Stomach smooth muscle (tissue), 2 donors: ENCODE results near the gene TNFRSF11A.

ENCODE experiments used
- H3K27ac ChIP-seq: one replicate; pipeline ENCODE4 v1.7.0; 2013; ENCODE audit warnings: mild to moderate bottlenecking, low read length, inconsistent platforms
- H3K27me3 ChIP-seq, 2 donors: one replicate each; pipeline ENCODE4 v1.7.0; 2013; ENCODE audit warnings: low read length in 2 of 2; ENCODE audit not compliant: insufficient read depth in 2 of 2, control insufficient read depth in 1 of 2
- H3K36me3 ChIP-seq, 2 donors: one replicate each; pipeline ENCODE4 v1.7.0; 2013; ENCODE audit warnings: low read length in 2 of 2; ENCODE audit not compliant: control insufficient read depth in 2 of 2, insufficient read depth in 2 of 2
- H3K4me1 ChIP-seq: one replicate; pipeline ENCODE4 v1.7.0; 2013; ENCODE audit warnings: low read length; ENCODE audit not compliant: control insufficient read depth, insufficient read depth
- H3K4me3 ChIP-seq, 2 donors: one replicate each; pipeline ENCODE4 v1.7.0; 2013; ENCODE audit warnings: low read length in 2 of 2
- H3K9ac ChIP-seq, 2 donors: one replicate each; pipeline ENCODE4 v1.7.0; 2013; ENCODE audit warnings: low read length in 2 of 2, mild to moderate bottlenecking in 1 of 2
- H3K9me3 ChIP-seq, 2 donors: one replicate each; pipeline ENCODE4 v1.7.0; 2013; ENCODE audit warnings: low read length in 2 of 2; ENCODE audit not compliant: control insufficient read depth in 2 of 2
- donor health status: healthy.
- donor health status: Pancreatic carcinoma.

TNFRSF11A gene

DNA sequence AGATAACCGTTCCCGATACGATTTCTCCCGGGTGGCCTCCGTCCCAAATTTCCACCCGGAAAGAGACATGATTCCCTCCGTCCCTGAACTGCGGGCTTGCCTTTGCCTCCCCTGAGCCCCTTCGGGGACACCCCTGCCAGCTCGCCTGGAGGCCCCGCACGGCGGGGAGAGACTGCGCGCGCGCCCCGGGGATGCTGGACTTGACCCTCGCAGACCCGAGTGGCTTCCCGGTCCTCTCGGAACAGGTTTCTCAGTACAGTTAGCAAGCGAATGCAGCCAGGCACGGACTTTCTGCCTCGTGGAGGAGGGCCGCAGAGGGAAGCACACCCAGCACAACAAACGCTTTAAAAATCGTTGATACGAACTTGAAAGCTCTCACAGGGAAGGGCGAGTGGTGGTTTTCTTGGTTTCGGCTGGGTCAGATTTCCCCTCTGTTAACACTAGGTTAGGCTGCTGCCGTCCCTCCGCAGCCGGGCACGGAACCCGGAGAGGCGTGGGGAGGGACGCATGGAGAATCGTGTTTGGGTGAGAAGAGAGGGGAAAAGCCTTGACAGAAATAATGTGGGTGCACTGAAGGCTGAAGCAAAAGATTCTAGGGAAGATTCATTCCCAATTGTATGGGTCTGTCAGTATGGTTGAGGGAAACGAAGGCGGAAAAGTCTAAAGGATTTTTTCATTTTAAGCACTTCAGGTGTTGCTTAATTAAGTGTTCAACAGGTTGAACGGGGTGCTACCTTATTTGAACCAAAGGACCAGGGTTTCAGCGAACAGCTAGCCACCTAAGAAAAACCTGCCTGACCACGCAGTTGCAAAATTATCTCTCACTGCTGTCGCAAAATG, 916 bp downstream of the TNFRSF11A start:
- peak overlapping the region; percentile 51 to 71 for H3K4me3 ChIP-seq
- no peaks in the 10 kb centered on the region for H3K36me3 ChIP-seq
- no peak overlapping the region for H3K9ac ChIP-seq
- H3K27ac ChIP-seq, result no peak overlapping the region
- H3K9me3 ChIP-seq, result no peaks in the 10 kb centered on the region
- H3K27me3 ChIP-seq, result peaks cover 44 to 64% of the 10 kb centered on the region in 2 donors
- peaks cover 12% of the 10 kb centered on the region for H3K4me1 ChIP-seq

GRCh38 chr18:62326646-62327348, 1.7 kb downstream of the TNFRSF11A start:
- Histone ChIP-seq H3K9me3 (no peaks in the 10 kb centered on the region), H3K4me1 (peaks cover 12% of the 10 kb centered on the region), H3K9ac (no peak overlapping the region), H3K27me3 (peaks cover 47 to 69% of the 10 kb centered on the region in 2 donors), H3K27ac (no peak overlapping the region), H3K4me3 (no peak overlapping the region), H3K36me3 (no peaks in the 10 kb centered on the region)

DNA sequence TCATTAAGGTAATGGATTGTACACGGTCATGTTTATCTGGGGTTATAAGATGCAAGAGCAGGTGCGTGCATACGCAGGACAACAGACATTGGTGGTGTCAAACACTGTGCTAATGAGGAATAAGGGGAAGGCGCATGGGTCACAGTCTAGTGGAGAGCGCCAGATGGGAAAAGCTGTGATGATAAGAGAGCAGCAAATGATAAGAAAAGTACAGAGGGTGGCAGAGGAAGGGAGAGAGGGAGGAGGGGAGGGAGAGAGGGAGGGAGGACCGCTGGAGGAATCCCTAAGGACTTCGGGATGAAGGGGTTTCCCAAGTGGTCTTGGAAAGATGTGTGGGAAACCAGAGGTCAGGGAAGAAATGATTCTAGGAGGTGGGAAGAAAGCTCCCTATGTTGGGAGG, 2.9 kb downstream of the TNFRSF11A start:
- no peak overlapping the region for H3K4me3 ChIP-seq
- peaks cover 12% of the 10 kb centered on the region for H3K4me1 ChIP-seq
- H3K27me3 ChIP-seq, result peaks cover 49 to 78% of the 10 kb centered on the region in 2 donors
- no peak overlapping the region for H3K9ac ChIP-seq
- H3K27ac ChIP-seq, result no peak overlapping the region
- H3K36me3 ChIP-seq, result no peaks in the 10 kb centered on the region
- no peaks in the 10 kb centered on the region for H3K9me3 ChIP-seq

- Histone ChIP-seq H3K36me3 (no peaks in the 10 kb centered on the region), H3K4me3 (no peak overlapping the region), H3K9me3 (no peaks in the 10 kb centered on the region), H3K27me3 (peaks cover 48 to 74% of the 10 kb centered on the region in 2 donors), H3K9ac (no peak overlapping the region), H3K4me1 (peaks cover 12% of the 10 kb centered on the region), H3K27ac (no peak overlapping the region)
Measured at GRCh38 chr18:62328586-62329525, 3.7 kb downstream of the TNFRSF11A start.

DNA sequence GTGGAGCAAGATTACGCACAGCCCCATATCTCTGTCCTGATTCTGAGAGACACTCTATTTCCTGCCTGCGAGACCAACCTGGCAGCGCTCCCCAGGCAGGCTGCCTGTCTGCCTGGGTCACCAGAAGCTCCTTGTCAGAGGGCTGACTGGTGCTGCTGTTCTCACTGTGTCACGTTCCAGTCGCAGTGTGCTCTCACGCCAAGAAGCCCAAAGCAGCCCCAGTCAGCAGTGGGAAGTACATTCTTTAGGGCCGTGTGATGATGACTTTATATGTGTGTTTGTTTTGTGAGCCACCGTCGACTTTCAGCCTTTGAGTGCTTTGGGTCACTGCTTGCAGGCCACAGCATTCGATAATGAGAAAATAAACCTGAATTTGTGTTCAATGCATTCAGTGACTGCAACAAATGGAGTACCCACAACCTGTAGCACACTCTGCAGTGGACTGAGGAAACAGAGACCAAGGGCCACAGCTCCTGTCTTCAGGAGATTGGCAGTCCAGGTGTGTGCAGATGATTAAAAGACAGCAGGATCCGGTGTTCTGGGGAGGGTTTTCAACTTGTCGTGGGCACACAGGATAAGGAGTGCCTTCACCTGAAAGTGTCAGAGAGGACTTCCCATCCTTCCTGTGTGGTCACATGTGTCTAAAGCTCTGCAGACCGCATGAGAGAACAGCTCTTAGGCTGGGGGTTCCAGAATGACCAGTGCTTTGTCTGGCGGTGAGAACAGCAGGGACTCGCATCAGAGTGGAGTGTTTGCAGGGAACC, 4.8 kb downstream of the TNFRSF11A start:
- H3K9ac ChIP-seq, result no peak overlapping the region
- H3K36me3 ChIP-seq, result no peaks in the 10 kb centered on the region
- peaks cover 44 to 64% of the 10 kb centered on the region in 2 donors for H3K27me3 ChIP-seq
- no peaks in the 10 kb centered on the region for H3K9me3 ChIP-seq
- peaks cover 12% of the 10 kb centered on the region for H3K4me1 ChIP-seq
- no peak overlapping the region for H3K27ac ChIP-seq
- no peak overlapping the region for H3K4me3 ChIP-seq

GRCh38 chr18:62330650-62331049, 5.5 kb downstream of the TNFRSF11A start:
- Histone ChIP-seq H3K9me3 (no peaks in the 10 kb centered on the region), H3K9ac (no peak overlapping the region), H3K36me3 (no peaks in the 10 kb centered on the region), H3K27ac (no peak overlapping the region), H3K4me3 (no peak overlapping the region), H3K27me3 (peaks cover 42 to 59% of the 10 kb centered on the region in 2 donors), H3K4me1 (peaks cover 8% of the 10 kb centered on the region)

DNA sequence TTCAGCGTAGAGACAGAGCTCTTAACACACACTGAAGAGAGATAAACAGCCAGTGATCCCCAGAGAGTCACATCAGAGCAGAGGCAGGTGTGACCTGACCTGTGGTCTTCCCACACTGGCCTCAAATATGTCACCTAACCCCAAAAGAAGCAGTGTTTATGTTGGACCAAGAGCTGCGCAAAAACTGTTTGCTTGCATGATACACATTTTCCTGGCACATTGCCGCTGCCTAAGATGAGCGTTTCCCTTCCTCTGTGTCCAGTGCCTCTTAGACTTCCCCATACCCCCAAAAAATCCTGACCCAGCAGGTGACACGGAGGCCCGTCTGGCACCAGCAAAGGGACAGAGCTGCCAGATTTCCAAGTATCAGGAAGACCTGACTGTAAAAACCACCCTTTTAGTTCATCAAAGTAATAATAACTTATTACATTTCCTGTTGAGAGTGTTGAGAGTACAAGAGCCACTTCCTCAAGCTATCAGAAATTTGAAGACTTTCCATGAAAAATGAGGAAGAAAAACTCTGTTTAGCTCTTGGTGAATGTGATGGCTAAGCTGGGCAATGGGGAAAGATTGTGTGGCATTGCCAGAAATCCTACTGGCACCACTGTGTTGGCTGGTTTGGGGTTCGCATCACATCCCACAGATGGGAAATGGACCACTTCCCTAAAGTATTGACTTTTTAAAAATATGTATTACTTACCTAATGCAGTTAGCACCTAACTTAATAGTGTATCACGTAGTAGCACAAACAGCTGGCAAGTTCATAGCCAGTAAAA, 6.7 kb downstream of the TNFRSF11A start:
- H3K36me3 ChIP-seq, result no peaks in the 10 kb centered on the region
- H3K9ac ChIP-seq, result no peak overlapping the region
- H3K4me3 ChIP-seq, result no peak overlapping the region
- H3K9me3 ChIP-seq, result no peaks in the 10 kb centered on the region
- H3K27me3 ChIP-seq, result peaks cover 31 to 48% of the 10 kb centered on the region in 2 donors
- no peaks in the 10 kb centered on the region for H3K4me1 ChIP-seq
- no peak overlapping the region for H3K27ac ChIP-seq

DNA sequence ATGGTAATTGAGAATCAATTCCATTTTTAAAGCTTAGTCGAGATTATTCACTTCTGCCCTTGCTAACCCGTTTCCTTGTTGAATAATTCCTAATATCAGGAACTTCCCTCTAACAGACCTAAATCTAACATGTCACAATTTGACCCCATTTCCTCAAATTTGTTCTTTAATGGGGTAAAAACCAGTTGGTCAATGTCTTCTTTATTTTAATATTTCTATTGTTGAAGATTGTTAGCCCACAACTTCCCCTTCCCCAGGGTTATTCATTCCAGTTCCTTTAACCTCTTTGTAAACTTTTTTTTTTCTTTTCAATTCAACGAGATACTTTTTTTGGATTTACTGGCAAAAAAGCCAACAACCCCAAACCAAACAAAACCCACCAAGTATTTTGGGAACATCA, 7.3 kb downstream of the TNFRSF11A start:
- Histone ChIP-seq H3K9ac (no peak overlapping the region), H3K4me1 (no peaks in the 10 kb centered on the region), H3K9me3 (no peaks in the 10 kb centered on the region), H3K27me3 (peaks cover 24 to 42% of the 10 kb centered on the region in 2 donors), H3K36me3 (no peaks in the 10 kb centered on the region), H3K27ac (no peak overlapping the region), H3K4me3 (no peak overlapping the region)

GRCh38 chr18:62332964-62333695, 8.0 kb downstream of the TNFRSF11A start:
- no peak overlapping the region for H3K9ac ChIP-seq
- H3K27me3 ChIP-seq, result peaks cover 19 to 35% of the 10 kb centered on the region in 2 donors
- no peak overlapping the region for H3K4me3 ChIP-seq
- no peak overlapping the region for H3K27ac ChIP-seq
- no peaks in the 10 kb centered on the region for H3K4me1 ChIP-seq
- no peaks in the 10 kb centered on the region for H3K9me3 ChIP-seq
- H3K36me3 ChIP-seq, result no peaks in the 10 kb centered on the region
